HEK293 (cell line): ENCODE measurements around the gene TTBK1.

ENCODE experiments used
- CTCF ChIA-PET: fragments of 350-600 bp; formaldehyde crosslinking; extraction: SDS; loops from one replicate; lab custom pipeline; 2021; ENCODE audit warnings: antibody characterized with exemption; lab: Yijun Ruan, JAX
- POLR2A ChIA-PET: fragments of 300-600 bp; formaldehyde crosslinking; extraction: SDS; loops from one replicate; lab custom pipeline; 2020; ENCODE audit warnings: antibody characterized with exemption, inconsistent platforms; lab: Yijun Ruan, JAX
- H3K27ac ChIP-seq: fragments of 200-500 bp; sonication (Bioruptor generic); 2 replicates; pipeline ENCODE4 v1.5.1; 2014; ENCODE audit warnings: low read depth, low read length, control low read depth, inconsistent platforms; ENCODE audit errors: extremely low read depth
- H3K36me3 ChIP-seq, 2 experiments: fragments of 200-500 bp in 1 of 2; sonication (Bioruptor generic) in 1 of 2; 1 replicate in 1 of 2; 2 replicates in 1 of 2; pipeline ENCODE4 v1.5.1; 2014 to 2017; ENCODE audit warnings: inconsistent platforms in 2 of 2, low read length in 2 of 2; ENCODE audit not compliant: control insufficient read depth in 2 of 2, insufficient read depth in 1 of 2
- H3K4me1 ChIP-seq: fragments of 200-500 bp; sonication (Bioruptor generic); 2 replicates; pipeline ENCODE4 v1.5.1; 2014; ENCODE audit warnings: mild to moderate bottlenecking, low read length, inconsistent platforms; ENCODE audit not compliant: control insufficient read depth, insufficient read depth
- H3K4me3 ChIP-seq: 2 replicates; pipeline ENCODE4 v1.5.1; 2011; ENCODE audit warnings: low read depth, mild to moderate bottlenecking, control low read depth, low read length, moderate library complexity
- H3K9me3 ChIP-seq: fragments of 200-500 bp; sonication (Bioruptor generic); 2 replicates; pipeline ENCODE4 v1.5.1; 2014; ENCODE audit warnings: low read depth, low read length, inconsistent platforms; ENCODE audit not compliant: control insufficient read depth, insufficient read depth
- EGR2 ChIP-seq: fragments of 450-650 bp; formaldehyde crosslinking; IDR thresholded peaks from 2 replicates; pipeline ENCODE4 v1.5.1; 2016; ENCODE audit warnings: low read depth, missing biosample characterization, missing genetic modification characterization
- GFI1B ChIP-seq: fragments of 450-650 bp; formaldehyde crosslinking; IDR thresholded peaks from 2 replicates; pipeline ENCODE4 v1.5.1; 2016; ENCODE audit warnings: missing biosample characterization, missing genetic modification characterization
- MYNN ChIP-seq: fragments of 450-650 bp; formaldehyde crosslinking; IDR thresholded peaks from 2 replicates; pipeline ENCODE4 v1.5.1; 2016; ENCODE audit warnings: missing biosample characterization, missing genetic modification characterization, borderline replicate concordance
- MZF1 ChIP-seq: fragments of 450-650 bp; formaldehyde crosslinking; IDR thresholded peaks from 2 replicates; pipeline ENCODE4 v1.5.1; 2017; ENCODE audit warnings: missing biosample characterization, missing genetic modification characterization, borderline replicate concordance
- SCRT2 ChIP-seq: fragments of 450-650 bp; formaldehyde crosslinking; IDR thresholded peaks from 2 replicates; pipeline ENCODE4 v1.5.1; 2016; ENCODE audit warnings: missing biosample characterization, missing genetic modification characterization
- WT1 ChIP-seq: fragments of 450-650 bp; formaldehyde crosslinking; IDR thresholded peaks from 2 replicates; pipeline ENCODE4 v1.5.1; 2016; ENCODE audit warnings: missing biosample characterization, missing genetic modification characterization
- ZFHX2 ChIP-seq: fragments of 450-650 bp; formaldehyde crosslinking; conservative IDR thresholded peaks from 2 replicates; pipeline ENCODE4 v1.5.1; 2016; ENCODE audit warnings: missing biosample characterization, missing genetic modification characterization
- ZNF132 ChIP-seq: fragments of 450-650 bp; formaldehyde crosslinking; IDR thresholded peaks from 2 replicates; pipeline ENCODE4 v1.5.1; 2017; ENCODE audit warnings: missing biosample characterization, missing genetic modification characterization, borderline replicate concordance
- ZNF184 ChIP-seq: fragments of 450-650 bp; IDR thresholded peaks from 2 replicates; pipeline ENCODE4 v1.5.1; 2018; ENCODE audit warnings: missing biosample characterization, mild to moderate bottlenecking, missing genetic modification characterization
- ZNF311 ChIP-seq: fragments of 450-650 bp; formaldehyde crosslinking; IDR thresholded peaks from 2 replicates; pipeline ENCODE4 v1.5.1; 2017; ENCODE audit warnings: missing biosample characterization, missing genetic modification characterization, borderline replicate concordance
- ZNF394 ChIP-seq: fragments of 450-650 bp; formaldehyde crosslinking; IDR thresholded peaks from 2 replicates; pipeline ENCODE4 v1.5.1; 2016; ENCODE audit warnings: missing biosample characterization, missing genetic modification characterization, mild to moderate bottlenecking, moderate library complexity, borderline replicate concordance
- ZNF555 ChIP-seq: fragments of 450-650 bp; formaldehyde crosslinking; conservative IDR thresholded peaks from 2 replicates; pipeline ENCODE4 v1.5.1; 2017; ENCODE audit warnings: missing biosample characterization, mild to moderate bottlenecking, missing genetic modification characterization, inconsistent platforms
- ZNF600 ChIP-seq: fragments of 450-650 bp; formaldehyde crosslinking; IDR thresholded peaks from 2 replicates; pipeline ENCODE4 v1.5.1; 2016; ENCODE audit warnings: missing biosample characterization, missing genetic modification characterization
- ZNF837 ChIP-seq: fragments of 450-650 bp; formaldehyde crosslinking; IDR thresholded peaks from 2 replicates; pipeline ENCODE4 v1.5.1; 2016; ENCODE audit warnings: missing biosample characterization, missing genetic modification characterization
- TF ChIP-seq, protein P1 (sequence below): fragments of 450-650 bp; formaldehyde crosslinking; IDR thresholded peaks from 2 replicates; pipeline ENCODE4 v1.5.1; 2016; ENCODE audit warnings: missing biosample characterization, missing genetic modification characterization
- TF ChIP-seq, protein P2 (sequence below): fragments of 450-650 bp; formaldehyde crosslinking; IDR thresholded peaks from 2 replicates; pipeline ENCODE4 v1.5.1; 2016; ENCODE audit warnings: missing biosample characterization, missing genetic modification characterization
- TF ChIP-seq, protein P3 (sequence below): fragments of 450-650 bp; formaldehyde crosslinking; IDR thresholded peaks from 2 replicates; pipeline ENCODE4 v1.5.1; 2017; ENCODE audit warnings: missing biosample characterization, missing genetic modification characterization
- TF ChIP-seq, protein P4 (sequence below): fragments of 450-650 bp; formaldehyde crosslinking; IDR thresholded peaks from 2 replicates; pipeline ENCODE4 v1.5.1; 2016; ENCODE audit warnings: missing biosample characterization, missing genetic modification characterization

TTBK1 gene

DNA sequence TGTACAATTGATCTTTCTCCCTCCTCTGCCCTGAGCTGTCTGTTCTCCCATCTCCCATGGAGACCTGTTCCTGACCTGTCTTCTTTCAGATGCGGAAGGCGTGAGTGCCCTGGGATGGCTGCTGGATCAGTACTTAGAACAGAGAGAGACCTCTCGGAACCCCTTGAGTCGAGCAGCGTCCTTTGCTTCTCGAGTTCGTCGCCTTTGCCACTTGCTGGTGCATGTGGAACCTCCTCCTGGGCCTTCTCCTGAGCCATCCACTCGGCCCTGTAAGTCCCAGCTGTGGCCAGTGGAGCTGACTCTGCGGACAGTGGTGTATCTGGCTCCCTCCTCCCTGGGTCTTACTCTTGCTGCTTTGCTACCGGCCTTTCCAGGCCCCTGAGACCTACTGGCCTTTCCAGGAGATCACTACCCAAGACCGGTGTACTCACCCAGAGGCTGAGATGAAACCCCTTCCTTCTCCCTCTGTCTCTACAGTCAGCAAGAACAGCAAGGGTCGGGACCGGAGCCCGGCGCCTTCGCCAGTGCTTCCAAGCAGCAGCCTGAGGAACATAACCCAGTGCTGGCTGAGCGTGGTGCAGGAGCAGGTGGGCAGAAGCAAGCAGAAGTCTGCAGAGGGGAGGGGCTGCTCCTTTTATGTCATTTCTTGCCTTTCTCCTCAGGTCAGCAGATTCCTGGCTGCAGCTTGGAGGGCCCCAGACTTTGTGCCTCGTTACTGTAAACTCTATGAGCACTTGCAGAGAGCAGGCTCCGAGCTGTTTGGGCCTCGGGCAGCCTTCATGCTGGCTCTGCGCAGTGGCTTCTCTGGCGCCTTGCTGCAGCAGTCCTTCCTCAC is 38.8 kb upstream of the TTBK1 start:
- Histone ChIP-seq H3K36me3 (peaks cover 0 to 12% of the 10 kb centered on the region in 2 experiments; a peak in 2 of 3 replicates), H3K4me3 (no peak overlapping the region), H3K27ac (no peak overlapping the region), H3K9me3 (no peaks in the 10 kb centered on the region)
- ChIA-PET CTCF (interaction anchor here (0.6 kb wide), 2 partner anchors 132 to 178 kb away, joined by 3 read pairs; no protein-coding TSS in a partner anchor), POLR2A (no interaction called here)
- TF ChIP-seq, protein P1, sequence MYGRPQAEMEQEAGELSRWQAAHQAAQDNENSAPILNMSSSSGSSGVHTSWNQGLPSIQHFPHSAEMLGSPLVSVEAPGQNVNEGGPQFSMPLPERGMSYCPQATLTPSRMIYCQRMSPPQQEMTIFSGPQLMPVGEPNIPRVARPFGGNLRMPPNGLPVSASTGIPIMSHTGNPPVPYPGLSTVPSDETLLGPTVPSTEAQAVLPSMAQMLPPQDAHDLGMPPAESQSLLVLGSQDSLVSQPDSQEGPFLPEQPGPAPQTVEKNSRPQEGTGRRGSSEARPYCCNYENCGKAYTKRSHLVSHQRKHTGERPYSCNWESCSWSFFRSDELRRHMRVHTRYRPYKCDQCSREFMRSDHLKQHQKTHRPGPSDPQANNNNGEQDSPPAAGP (tag by site-specific recombination), result no peak
- TF ChIP-seq ZNF394 (tag by site-specific recombination), result no peak
- TF ChIP-seq, protein P2, sequence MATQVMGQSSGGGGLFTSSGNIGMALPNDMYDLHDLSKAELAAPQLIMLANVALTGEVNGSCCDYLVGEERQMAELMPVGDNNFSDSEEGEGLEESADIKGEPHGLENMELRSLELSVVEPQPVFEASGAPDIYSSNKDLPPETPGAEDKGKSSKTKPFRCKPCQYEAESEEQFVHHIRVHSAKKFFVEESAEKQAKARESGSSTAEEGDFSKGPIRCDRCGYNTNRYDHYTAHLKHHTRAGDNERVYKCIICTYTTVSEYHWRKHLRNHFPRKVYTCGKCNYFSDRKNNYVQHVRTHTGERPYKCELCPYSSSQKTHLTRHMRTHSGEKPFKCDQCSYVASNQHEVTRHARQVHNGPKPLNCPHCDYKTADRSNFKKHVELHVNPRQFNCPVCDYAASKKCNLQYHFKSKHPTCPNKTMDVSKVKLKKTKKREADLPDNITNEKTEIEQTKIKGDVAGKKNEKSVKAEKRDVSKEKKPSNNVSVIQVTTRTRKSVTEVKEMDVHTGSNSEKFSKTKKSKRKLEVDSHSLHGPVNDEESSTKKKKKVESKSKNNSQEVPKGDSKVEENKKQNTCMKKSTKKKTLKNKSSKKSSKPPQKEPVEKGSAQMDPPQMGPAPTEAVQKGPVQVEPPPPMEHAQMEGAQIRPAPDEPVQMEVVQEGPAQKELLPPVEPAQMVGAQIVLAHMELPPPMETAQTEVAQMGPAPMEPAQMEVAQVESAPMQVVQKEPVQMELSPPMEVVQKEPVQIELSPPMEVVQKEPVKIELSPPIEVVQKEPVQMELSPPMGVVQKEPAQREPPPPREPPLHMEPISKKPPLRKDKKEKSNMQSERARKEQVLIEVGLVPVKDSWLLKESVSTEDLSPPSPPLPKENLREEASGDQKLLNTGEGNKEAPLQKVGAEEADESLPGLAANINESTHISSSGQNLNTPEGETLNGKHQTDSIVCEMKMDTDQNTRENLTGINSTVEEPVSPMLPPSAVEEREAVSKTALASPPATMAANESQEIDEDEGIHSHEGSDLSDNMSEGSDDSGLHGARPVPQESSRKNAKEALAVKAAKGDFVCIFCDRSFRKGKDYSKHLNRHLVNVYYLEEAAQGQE (tag by site-specific recombination), result no peak
- no peak for TF ChIP-seq ZNF555 (tag by site-specific recombination)
- TF ChIP-seq ZNF837 (tag by site-specific recombination), result no peak
- no peak for TF ChIP-seq GFI1B
- no peak for TF ChIP-seq ZNF600 (tag by site-specific recombination)
- no peak for TF ChIP-seq ZNF311
- no peak for TF ChIP-seq MZF1
- TF ChIP-seq ZNF184 (tag by site-specific recombination), result no peak
- TF ChIP-seq MYNN (tag by site-specific recombination), result no peak
- TF ChIP-seq, protein P3, sequence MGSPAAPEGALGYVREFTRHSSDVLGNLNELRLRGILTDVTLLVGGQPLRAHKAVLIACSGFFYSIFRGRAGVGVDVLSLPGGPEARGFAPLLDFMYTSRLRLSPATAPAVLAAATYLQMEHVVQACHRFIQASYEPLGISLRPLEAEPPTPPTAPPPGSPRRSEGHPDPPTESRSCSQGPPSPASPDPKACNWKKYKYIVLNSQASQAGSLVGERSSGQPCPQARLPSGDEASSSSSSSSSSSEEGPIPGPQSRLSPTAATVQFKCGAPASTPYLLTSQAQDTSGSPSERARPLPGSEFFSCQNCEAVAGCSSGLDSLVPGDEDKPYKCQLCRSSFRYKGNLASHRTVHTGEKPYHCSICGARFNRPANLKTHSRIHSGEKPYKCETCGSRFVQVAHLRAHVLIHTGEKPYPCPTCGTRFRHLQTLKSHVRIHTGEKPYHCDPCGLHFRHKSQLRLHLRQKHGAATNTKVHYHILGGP (tag by site-specific recombination), result no peak
- TF ChIP-seq, protein P4, sequence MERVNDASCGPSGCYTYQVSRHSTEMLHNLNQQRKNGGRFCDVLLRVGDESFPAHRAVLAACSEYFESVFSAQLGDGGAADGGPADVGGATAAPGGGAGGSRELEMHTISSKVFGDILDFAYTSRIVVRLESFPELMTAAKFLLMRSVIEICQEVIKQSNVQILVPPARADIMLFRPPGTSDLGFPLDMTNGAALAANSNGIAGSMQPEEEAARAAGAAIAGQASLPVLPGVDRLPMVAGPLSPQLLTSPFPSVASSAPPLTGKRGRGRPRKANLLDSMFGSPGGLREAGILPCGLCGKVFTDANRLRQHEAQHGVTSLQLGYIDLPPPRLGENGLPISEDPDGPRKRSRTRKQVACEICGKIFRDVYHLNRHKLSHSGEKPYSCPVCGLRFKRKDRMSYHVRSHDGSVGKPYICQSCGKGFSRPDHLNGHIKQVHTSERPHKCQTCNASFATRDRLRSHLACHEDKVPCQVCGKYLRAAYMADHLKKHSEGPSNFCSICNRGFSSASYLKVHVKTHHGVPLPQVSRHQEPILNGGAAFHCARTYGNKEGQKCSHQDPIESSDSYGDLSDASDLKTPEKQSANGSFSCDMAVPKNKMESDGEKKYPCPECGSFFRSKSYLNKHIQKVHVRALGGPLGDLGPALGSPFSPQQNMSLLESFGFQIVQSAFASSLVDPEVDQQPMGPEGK (tag by site-specific recombination), result no peak
- TF ChIP-seq WT1 (tag by site-specific recombination), result no peak
- TF ChIP-seq ZFHX2 (tag by site-specific recombination), result no peak
- TF ChIP-seq, all 188 proteins: peak for 0
- H3K4me1 ChIP-seq, result no peaks in the 10 kb centered on the region

DNA sequence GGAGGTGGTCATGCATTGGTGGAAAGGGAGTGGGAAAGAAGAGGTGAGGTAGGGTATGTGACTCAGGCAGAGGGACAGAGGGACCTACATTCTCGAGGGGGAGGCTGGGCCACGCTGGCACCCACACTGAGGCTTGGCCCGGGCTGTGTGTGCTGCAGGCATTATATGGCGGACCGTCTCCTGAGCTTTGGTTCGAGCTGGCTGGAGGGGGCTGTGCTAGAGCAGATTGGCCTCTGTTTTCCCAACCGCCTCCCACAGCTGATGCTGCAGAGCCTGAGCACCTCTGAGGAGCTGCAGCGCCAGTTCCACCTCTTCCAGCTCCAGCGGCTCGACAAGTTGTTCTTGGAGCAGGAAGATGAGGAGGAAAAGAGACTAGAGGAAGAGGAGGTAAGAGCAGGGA is 37.4 kb upstream of the TTBK1 start:
- Histone ChIP-seq H3K4me1 (no peaks in the 10 kb centered on the region), H3K9me3 (no peaks in the 10 kb centered on the region), H3K27ac (no peak overlapping the region), H3K4me3 (no peak overlapping the region), H3K36me3 (peaks cover 0 to 5% of the 10 kb centered on the region in 2 experiments; a peak in 2 of 3 replicates)
- no peak for TF ChIP-seq ZNF132 (tag by site-specific recombination)
- TF ChIP-seq EGR2 (tag by site-specific recombination), result peak; percentile 18; the same call in 1 of the 2 replicates
- TF ChIP-seq SCRT2 (tag by site-specific recombination), result peak; percentile 26; the same call in 1 of the 2 replicates
- ChIA-PET POLR2A (interaction anchor here (0.7 kb wide), 1 partner anchor 134 kb away, joined by 4 read pairs; no protein-coding TSS in a partner anchor), CTCF (no interaction called here)
